Ishikawa (cell line): ENCODE measurements around the gene GSK3B.

Experiments
- CEBPB ChIP-seq: IDR thresholded peaks from 2 replicates; pipeline ENCODE4 v1.6.1; 2012
- CREB1 ChIP-seq: IDR thresholded peaks from 2 replicates; pipeline ENCODE4 v1.6.1; 2012; ENCODE audit warnings: low read depth
- EGR1 ChIP-seq: IDR thresholded peaks from 2 replicates; pipeline ENCODE4 v1.6.1; 2012
- EP300 ChIP-seq: IDR thresholded peaks from 2 replicates; pipeline ENCODE4 v1.6.1; 2012; ENCODE audit warnings: borderline replicate concordance
- FOXM1 ChIP-seq: IDR thresholded peaks from 2 replicates; pipeline ENCODE4 v1.6.1; 2012; ENCODE audit warnings: low read depth, borderline replicate concordance
- NFIC ChIP-seq: IDR thresholded peaks from 2 replicates; pipeline ENCODE4 v1.6.1; 2012
- RAD21 ChIP-seq: IDR thresholded peaks from 2 replicates; pipeline ENCODE4 v1.6.1; 2012; ENCODE audit warnings: low read depth
- TAF1 ChIP-seq: IDR thresholded peaks from 2 replicates; pipeline ENCODE4 v1.6.1; 2012; ENCODE audit warnings: low read depth, mild to moderate bottlenecking
- TCF12 ChIP-seq: IDR thresholded peaks from 2 replicates; pipeline ENCODE4 v1.6.1; 2012; ENCODE audit warnings: low read depth
- TEAD4 ChIP-seq: IDR thresholded peaks from 2 replicates; pipeline ENCODE4 v1.6.1; 2012
- YY1 ChIP-seq: IDR thresholded peaks from 2 replicates; pipeline ENCODE4 v1.6.1; 2012; ENCODE audit warnings: low read depth
- ZBTB7A ChIP-seq: IDR thresholded peaks from 2 replicates; pipeline ENCODE4 v1.6.1; 2012; ENCODE audit warnings: low read depth
- TF ChIP-seq, protein P1 (sequence below): IDR thresholded peaks from 2 replicates; pipeline ENCODE4 v1.6.1; 2012; ENCODE audit warnings: low read depth, mild to moderate bottlenecking
- TF ChIP-seq, protein P2 (sequence below): IDR thresholded peaks from 2 replicates; pipeline ENCODE4 v1.6.1; 2012
- TF ChIP-seq, protein P3 (sequence below): IDR thresholded peaks from 2 replicates; pipeline ENCODE4 v1.6.1; 2012

The GSK3B gene

DNA sequence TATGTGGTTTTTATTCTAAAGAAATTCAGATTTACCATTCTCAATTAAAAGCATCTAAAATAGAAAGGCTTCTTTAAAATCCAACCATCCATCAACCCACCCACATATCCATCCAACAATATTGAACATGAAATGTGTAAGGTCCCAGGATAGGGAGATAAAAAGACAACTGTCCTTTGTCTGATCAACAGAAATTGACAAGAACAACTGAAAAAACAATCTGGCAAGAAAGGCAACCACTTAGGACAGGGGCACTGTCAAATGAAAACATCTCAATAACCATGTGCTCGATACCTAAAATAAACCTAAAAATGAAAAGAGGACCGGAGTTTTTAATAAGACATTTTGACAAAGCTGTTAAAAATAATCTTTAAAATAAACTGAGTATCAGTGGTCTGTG lies 245.1 kb downstream of the GSK3B start:
- TF ChIP-seq RAD21 (no peak), CREB1 (no peak), EP300 (no peak), FOXM1 (no peak)
- TF ChIP-seq, protein P1, sequence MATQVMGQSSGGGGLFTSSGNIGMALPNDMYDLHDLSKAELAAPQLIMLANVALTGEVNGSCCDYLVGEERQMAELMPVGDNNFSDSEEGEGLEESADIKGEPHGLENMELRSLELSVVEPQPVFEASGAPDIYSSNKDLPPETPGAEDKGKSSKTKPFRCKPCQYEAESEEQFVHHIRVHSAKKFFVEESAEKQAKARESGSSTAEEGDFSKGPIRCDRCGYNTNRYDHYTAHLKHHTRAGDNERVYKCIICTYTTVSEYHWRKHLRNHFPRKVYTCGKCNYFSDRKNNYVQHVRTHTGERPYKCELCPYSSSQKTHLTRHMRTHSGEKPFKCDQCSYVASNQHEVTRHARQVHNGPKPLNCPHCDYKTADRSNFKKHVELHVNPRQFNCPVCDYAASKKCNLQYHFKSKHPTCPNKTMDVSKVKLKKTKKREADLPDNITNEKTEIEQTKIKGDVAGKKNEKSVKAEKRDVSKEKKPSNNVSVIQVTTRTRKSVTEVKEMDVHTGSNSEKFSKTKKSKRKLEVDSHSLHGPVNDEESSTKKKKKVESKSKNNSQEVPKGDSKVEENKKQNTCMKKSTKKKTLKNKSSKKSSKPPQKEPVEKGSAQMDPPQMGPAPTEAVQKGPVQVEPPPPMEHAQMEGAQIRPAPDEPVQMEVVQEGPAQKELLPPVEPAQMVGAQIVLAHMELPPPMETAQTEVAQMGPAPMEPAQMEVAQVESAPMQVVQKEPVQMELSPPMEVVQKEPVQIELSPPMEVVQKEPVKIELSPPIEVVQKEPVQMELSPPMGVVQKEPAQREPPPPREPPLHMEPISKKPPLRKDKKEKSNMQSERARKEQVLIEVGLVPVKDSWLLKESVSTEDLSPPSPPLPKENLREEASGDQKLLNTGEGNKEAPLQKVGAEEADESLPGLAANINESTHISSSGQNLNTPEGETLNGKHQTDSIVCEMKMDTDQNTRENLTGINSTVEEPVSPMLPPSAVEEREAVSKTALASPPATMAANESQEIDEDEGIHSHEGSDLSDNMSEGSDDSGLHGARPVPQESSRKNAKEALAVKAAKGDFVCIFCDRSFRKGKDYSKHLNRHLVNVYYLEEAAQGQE = no peak

DNA sequence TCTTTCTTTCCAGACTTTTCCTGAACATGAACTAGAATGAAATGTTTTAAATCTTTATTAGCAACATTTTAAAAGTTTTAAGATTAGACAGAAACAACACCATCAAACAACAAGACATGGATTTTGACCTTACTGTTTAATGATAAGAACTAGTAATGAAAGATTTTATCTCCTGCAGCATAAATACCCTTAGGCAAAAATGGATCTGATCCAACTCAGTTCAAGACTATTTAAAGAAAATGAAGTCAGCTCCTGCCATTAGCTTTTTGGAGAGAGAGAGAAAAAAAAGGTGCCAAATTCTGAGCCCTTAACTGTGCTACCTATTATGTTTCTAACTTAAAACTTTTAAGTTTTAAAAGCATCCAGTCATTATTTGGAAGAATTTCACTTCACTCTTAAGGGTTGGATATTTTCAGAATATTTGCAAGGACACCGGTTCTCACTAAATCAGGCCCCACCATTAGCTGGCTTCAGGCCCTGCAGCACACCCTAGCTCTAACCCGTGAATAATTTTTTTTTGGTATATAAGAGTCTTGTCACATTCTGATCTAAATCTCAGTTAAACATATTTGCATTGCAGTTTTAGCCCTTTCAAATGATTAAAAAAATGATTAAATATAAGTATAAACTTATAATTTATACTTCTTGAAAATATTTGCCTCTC lies 252.3 kb downstream of the GSK3B start:
- TF ChIP-seq TAF1 (no peak), EP300 (no peak), YY1 (no peak)

DNA sequence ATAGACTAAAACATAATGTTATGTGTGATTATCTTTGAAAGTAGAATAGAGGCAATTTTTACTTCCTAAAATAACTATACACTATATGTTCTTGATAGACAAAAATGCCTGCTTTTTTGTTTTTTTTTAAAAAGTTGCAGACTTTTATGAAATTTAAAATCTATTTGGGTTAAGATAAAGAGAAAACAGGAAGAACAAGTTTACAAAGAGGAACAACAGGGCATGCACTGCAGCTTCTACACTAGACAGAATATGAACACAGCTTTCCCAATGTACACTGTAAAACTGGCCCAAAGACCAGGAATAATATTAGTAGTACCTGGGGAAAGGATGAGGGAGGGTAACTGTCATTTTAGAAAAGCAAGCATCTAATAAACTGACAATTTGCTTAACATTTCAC lies 258.7 kb downstream of the GSK3B start:
- TF ChIP-seq YY1 = no peak
- no peak for TF ChIP-seq EP300
- no peak for TF ChIP-seq TEAD4
- no peak for TF ChIP-seq RAD21
- no peak for TF ChIP-seq ZBTB7A
- TF ChIP-seq CEBPB = no peak
- no peak for TF ChIP-seq FOXM1
- no peak for TF ChIP-seq CREB1
- TF ChIP-seq EGR1 = no peak
- TF ChIP-seq, protein P2, sequence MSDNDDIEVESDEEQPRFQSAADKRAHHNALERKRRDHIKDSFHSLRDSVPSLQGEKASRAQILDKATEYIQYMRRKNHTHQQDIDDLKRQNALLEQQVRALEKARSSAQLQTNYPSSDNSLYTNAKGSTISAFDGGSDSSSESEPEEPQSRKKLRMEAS = no peak

DNA sequence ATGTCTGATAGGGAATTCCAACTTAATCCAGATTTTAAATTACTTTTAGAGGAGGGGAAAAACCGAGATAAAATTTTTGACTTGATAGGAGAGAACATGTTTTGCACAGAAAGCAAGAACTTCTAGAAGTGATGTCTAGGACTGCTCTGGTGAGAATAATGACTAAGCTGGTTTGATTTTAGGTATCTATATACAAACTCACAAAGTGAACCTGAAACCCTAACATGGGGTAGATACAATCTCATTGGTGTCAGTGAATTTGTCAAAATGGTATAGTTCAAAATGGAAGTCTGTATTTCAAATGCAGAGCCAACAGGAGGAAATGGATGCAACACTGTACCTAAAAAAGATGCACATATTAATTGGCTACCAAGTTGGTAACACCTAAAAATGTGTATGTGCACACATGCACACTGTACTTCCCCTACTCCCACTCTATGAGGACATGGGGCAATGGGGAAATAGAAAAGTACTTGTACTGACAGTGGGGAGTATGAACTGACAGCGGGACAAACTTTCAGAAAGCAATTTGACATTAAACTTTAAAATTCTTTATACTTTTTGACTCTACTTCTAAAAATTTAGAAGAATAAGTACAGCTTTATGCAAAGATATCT lies 259.4 kb downstream of the GSK3B start:
- TF ChIP-seq CREB1 (no peak), EP300 (no peak), YY1 (no peak), TCF12 (no peak), CEBPB (no peak), ZBTB7A (no peak), TEAD4 (no peak), RAD21 (no peak), TAF1 (no peak), EGR1 (no peak), FOXM1 (no peak), NFIC (no peak)
- TF ChIP-seq, protein P2 = no peak
- TF ChIP-seq, protein P3, sequence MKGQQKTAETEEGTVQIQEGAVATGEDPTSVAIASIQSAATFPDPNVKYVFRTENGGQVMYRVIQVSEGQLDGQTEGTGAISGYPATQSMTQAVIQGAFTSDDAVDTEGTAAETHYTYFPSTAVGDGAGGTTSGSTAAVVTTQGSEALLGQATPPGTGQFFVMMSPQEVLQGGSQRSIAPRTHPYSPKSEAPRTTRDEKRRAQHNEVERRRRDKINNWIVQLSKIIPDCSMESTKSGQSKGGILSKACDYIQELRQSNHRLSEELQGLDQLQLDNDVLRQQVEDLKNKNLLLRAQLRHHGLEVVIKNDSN = no peak
- TF ChIP-seq, protein P1 = no peak

DNA sequence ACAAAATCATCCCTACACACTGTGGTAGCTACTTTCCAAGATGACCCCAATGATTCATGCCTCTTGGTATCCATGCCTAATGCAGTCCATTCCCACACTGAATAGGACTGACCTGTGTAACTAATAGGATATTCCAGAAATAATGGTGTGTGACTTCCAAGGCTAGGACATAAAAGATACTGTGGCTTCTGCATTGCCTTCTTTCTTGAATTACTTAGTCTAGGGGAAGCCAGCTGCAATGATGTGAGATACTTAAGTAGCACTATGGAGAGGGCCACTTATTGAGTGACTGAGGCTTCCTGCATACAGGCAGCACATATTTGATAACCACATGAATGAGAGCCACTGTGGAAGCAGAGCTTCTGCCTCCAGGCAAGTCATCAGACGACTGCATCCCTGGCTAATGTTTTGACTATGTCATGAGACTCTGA lies 262.3 kb downstream of the GSK3B start:
- TF ChIP-seq CEBPB = no peak
- TF ChIP-seq, protein P3 = no peak
- TF ChIP-seq, protein P2 = no peak
- no peak for TF ChIP-seq TAF1
- no peak for TF ChIP-seq CREB1
- TF ChIP-seq FOXM1 = no peak
- TF ChIP-seq RAD21 = no peak
- TF ChIP-seq TEAD4 = no peak

DNA sequence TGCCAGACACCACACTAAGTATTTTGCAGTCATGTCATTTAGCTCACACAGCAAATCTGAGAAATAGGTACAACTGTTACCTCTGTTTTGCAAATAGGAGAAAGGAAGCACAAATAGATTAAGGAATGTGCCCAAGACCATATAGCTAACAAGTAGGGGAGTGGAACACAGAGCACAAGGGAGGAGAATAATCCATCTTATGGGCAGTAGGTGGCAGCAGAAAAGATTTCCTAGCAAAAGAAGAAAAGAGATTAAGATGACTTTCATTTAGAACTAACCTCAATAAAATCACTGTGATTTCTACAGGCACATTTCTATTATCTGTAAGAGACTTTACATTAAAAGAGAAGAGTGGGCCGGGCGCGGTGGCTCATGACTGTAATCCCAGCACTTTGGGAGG lies 263.2 kb downstream of the GSK3B start:
- TF ChIP-seq EGR1 (no peak), EP300 (no peak), CREB1 (no peak), NFIC (no peak), YY1 (no peak), TCF12 (no peak), TEAD4 (no peak), TAF1 (no peak), CEBPB (no peak), RAD21 (no peak)
- TF ChIP-seq, protein P1 = no peak
- TF ChIP-seq, protein P3 = no peak
